Left cardiac atrium (tissue), 4 donors: ENCODE measurements around the gene SMYD3. TPM values are rescaled to one million over a fixed set of nuclear protein-coding genes. Genes with fewer than 3 reads are reported as not detected.
"Not testable (repeated sequence)": the region's sequence is repeated elsewhere in the genome, so short reads cannot be mapped to it uniquely, and the experiment has no call there.

ENCODE experiments used
- ATAC-seq, 2 donors: fragments of 200-7000 bp; cut with Tn5 transposase; one replicate each; pipeline ENCODE4 v1.9.1; 2020; ENCODE audit warnings: mild to moderate bottlenecking in 2 of 2, moderate library complexity in 2 of 2
- DNase-seq: peaks from one replicate; pipeline ENCODE4 v3.0.0-alpha.2; 2020
- intact Hi-C, 2 donors: fragments of 100-400 bp; cut with DNase I; formaldehyde crosslinking; loops; one replicate each; pipeline versions ENCODE4 v1.14.1 to v1.15.1; 2022 to 2023
- total RNA-seq, 2 donors: library from RNA; stranded (reverse); fragmentation: NEBNext Ultra II Directional; extraction: Animal tissue kit (Norgen Biotek cat#: 25700); gene quantifications; one replicate each; pipeline ENCODE4 v1.2.1, GENCODE V29; 2021
- donor health status: DM: no; HTN: yes; CAD: no.
- donor health status: DM: no; HTN: yes; CAD: no; lungs with severe emphysema.
- donor health status: DM: yes; HTN: yes; CAD: no.
- donor health status: Dilated cardiomyopathy.

The SMYD3 gene
- total RNA-seq, 2 donors from 2014 or later, result 6.5 to 11.9 TPM

GRCh38 chr1:246329900-246330299 is 177.2 kb downstream of the SMYD3 start:
- intact Hi-C loops, result no loop called here
- DNase-seq (no peak), ATAC-seq (no peak)

GRCh38 chr1:246329292-246329691 is 177.8 kb downstream of the SMYD3 start:
- intact Hi-C loops, ATAC-seq, DNase-seq: not testable (repeated sequence)

GRCh38 chr1:246324711-246325110 is 182.4 kb downstream of the SMYD3 start:
- intact Hi-C loops, result no loop called here
- DNase-seq (no peak), ATAC-seq (no peak)

- intact Hi-C loops, DNase-seq: not testable (repeated sequence)
These were observed 183.0 kb downstream of the SMYD3 start for GRCh38 chr1:246324033-246324432.

GRCh38 chr1:246320286-246320685 is 186.8 kb downstream of the SMYD3 start:
- DNase-seq (no peak), ATAC-seq (no peak)
- intact Hi-C loops, result no loop called here

More at GRCh38 chr1:246324033-246324432, 183.0 kb downstream of the SMYD3 start:
- not testable (repeated sequence) for ATAC-seq

GRCh38 chr1:246319083-246319714 is 187.9 kb downstream of the SMYD3 start:
- intact Hi-C loops, result no loop called here
- ATAC-seq (no peak), DNase-seq (no peak)

- intact Hi-C loops, result no loop called here
- no peak for ATAC-seq
- no peak for DNase-seq
These were observed 188.5 kb downstream of the SMYD3 start for GRCh38 chr1:246318622-246319021.

GRCh38 chr1:246318036-246318359 is 189.1 kb downstream of the SMYD3 start:
- intact Hi-C loops, result no loop called here
- ATAC-seq (no peak), DNase-seq (no peak)

GRCh38 chr1:246317332-246318035 is 189.6 kb downstream of the SMYD3 start:
- ATAC-seq (no peak), DNase-seq (no peak)
- intact Hi-C loops, result no loop called here

- ATAC-seq, result no peak
These were observed 195.6 kb downstream of the SMYD3 start for GRCh38 chr1:246311461-246311860.

GRCh38 chr1:246309247-246309884 is 197.7 kb downstream of the SMYD3 start:
- DNase-seq (no peak), ATAC-seq (no peak)
- intact Hi-C loops, result no loop called here

More at GRCh38 chr1:246311461-246311860, 195.6 kb downstream of the SMYD3 start:
- intact Hi-C loops, result no loop called here
- DNase-seq, result no peak

GRCh38 chr1:246308533-246309075 is 198.5 kb downstream of the SMYD3 start:
- intact Hi-C loops, result no loop called here
- DNase-seq (no peak), ATAC-seq (no peak)

- intact Hi-C loops, result no loop called here
- DNase-seq (no peak), ATAC-seq (no peak)
These were observed 200.6 kb downstream of the SMYD3 start for GRCh38 chr1:246306415-246307037.

GRCh38 chr1:246304484-246305259 is 202.4 kb downstream of the SMYD3 start:
- DNase-seq (no peak), ATAC-seq (no peak)
- intact Hi-C loops, result no loop called here

- no peak for DNase-seq
- ATAC-seq, result no peak
- intact Hi-C loops, result no loop called here
These were observed 204.3 kb downstream of the SMYD3 start for GRCh38 chr1:246302711-246303317.

GRCh38 chr1:246302251-246302625 is 204.8 kb downstream of the SMYD3 start:
- intact Hi-C loops, result no loop called here

GRCh38 chr1:246301553-246302250 is 205.4 kb downstream of the SMYD3 start:
- DNase-seq (no peak), ATAC-seq (no peak)
- intact Hi-C loops, result no loop called here

More at GRCh38 chr1:246302251-246302625, 204.8 kb downstream of the SMYD3 start:
- DNase-seq (no peak), ATAC-seq (no peak)
